GM19452 (cell line): Measurements from ENCODE around the gene ITPR1.

Experiments used
- ATAC-seq: cut with Tn5 transposase; IDR thresholded peaks from one replicate; pipeline ENCODE4 v1.9.1; 2021; ENCODE audit not compliant: unreplicated experiment

ITPR1 gene

DNA sequence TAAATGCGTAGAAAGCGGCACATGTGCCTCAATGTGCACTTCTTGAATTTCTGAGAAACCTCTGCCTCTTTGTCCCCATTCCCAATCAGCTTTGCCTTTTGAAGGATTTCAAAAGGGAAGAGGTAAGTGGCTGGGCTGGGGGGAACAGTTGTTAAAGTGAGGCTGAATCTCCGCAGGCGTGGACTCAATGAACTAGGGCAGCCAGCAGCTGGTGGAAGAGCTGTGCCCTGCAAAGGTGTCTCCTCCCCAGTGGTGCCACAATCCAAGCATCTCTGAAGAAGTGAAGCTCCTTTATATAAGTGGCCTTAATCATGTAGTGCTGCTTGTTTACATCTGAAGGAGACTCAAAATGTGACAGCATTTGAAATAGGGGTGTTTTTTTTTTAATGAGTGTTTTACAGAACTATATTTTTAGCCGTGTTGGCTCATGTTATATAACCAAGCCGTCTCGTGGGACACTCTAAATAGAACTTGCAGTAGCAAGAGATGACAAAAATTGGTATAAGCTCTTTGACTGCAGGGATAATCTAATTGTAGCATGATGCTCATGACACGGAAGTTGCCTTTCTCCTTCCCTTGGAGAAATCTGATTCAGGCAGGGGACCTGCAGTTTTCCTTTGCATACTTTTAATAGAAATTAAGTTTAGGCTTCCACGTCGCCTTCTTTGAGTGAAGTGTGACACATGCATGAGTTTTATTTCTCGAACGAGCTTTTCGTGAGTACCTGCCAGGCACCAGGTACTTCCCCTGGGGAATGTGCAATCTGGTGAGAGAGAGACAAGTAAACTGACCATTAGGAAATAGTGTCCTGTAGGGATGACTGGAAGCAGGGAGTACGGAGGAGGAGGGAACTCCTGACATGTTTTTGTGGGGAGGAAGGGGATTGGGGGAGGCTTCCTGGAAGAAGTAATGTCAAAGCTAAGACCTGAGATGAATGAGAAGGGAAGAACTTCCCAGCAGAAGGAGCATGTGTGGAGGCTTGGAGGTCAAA lies 306.4 kb downstream of the ITPR1 start:
- no peak for ATAC-seq

DNA sequence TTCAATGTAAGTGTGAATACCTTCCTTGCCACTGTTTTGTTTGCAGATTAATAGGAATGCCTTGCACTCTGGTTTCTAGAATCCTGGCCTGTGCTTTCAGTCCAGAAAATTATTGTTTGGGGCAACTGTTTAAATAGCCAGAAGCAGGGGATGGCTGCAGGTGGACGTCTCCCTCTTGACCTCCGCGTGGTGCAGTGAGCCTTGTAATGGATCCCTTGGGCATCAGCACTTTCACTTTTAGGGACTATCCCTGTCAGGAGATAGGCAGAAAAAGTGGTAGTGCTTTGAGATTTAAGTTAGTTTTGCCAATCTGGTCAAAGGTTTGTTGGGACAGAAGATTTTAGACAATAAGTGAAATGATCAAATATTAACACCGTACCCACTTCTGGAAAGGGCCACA lies 307.4 kb downstream of the ITPR1 start:
- ATAC-seq, result no peak

DNA sequence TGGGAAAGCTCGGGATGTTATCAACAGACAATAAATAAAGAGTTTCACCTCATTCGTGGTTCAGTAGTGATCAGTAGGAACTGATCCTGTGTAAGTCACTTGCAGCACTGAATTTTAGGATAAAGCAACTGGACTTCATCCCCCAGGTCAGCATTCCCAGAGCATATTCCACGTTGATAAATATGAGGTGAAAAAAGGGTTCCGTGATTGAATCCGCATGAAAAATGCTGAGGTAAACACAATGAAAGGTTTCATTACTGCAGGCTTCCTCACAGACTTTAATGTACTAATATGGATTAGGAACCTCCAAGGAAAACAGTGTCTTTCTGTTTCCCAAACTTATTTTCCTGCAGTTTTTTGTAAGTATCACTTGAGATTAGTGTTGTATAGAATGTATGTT lies 308.7 kb downstream of the ITPR1 start:
- ATAC-seq, result no peak

DNA sequence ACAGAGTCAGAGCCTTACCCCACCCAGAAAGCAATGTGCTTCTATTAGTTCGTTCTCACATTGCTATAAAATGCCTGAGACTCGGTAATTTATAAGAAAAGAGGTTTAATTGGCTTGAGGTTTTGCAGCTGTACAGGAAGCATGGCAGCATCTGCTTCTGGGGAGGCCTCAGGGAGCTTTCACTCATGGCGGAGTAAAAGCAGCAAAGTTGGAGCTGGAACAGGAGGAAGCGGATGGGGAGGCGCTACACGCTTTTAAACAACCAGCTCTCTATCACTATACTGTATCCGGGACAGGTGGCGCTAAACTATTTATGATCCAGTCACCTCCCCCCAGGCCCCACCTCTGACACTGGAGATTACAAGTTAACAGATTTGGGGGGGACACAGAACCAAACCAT lies 309.8 kb downstream of the ITPR1 start:
- ATAC-seq, result no peak

DNA sequence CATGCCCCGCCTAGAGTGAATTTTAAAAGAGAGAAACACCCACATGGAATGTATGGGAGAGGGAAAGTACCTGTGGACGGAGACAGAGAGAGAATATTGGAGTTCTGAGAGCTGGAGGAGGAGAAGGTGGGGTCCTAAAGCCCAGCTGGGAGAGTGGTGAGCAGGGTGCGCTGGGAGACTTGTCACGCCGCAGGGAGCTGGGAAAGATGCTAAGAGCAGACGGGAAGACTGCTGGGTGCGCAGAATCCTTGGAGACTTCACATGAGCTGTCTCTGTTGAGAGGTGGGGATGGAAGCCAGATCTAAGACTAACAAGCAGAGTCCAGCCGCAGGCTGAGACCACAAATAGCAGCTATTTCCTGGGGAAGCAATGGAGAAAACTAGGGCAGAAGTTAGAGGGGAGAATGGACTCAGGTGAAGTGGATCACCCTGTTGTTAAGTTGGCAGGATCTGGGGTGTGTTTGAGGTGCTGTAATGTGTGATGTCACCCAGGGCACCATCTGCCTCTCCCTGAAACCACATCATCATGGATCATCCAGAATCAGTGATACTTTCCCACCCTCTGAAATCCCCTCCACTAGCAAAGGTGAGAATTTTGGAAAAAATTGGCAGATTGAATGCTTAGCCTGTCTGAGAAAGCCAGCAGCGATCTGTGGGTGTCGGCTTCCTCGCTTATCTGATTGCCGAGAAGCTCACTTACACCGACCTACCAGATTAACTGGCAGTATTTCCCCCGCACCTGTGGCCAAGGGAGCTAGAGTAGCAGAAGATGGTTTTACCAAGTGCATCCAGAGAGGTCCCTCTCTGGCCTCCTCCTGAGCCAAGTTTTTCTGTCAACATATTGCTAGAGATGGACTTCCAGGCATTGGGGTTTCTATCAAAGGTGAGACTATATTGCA lies 311.3 kb downstream of the ITPR1 start:
- no peak for ATAC-seq

DNA sequence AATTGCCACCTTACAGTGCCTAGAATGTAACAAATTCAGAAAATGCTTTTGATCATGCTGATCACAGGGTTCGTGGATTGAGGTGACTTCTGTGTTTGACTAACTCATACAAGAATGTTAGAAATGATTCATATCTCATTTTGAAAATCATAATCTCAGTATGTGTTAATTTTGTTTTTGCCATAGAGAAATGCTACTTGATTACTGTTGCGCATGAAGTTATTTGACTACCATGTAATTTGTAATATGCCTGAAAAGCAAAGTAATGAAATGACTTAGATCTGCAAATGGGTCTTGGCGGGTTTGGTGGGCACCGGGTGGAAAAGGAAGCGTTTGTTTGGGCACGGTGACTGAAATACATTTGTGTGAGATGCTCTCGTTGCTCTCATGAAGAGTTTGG lies 312.5 kb downstream of the ITPR1 start:
- no peak for ATAC-seq

DNA sequence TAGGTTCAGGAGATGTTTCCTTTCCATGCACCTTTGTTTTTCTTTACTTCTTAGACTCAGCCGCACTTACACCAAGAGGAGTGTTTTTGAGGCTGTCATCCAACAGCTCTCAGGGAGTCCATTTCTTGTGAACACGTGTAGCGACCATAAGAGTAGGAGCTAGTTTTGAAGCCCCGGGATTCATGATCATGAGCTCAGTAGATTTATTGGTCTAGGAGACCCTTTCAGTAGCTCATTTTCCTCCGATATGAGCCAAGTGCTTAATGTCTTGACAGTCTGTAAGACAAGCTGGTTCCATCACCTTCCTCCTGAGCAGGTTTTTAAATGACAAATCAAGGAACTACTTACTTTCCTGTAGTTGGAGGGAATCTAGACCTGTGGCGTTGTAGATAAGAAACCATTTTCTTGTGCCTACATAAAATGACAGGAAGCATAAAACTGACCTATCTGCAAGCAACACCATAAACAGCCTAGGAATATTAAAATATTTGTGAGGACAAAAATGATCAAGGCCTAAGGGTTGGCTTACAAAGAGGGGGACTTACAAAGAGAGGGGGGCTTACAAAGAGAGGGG lies 313.5 kb downstream of the ITPR1 start:
- ATAC-seq, result no peak

DNA sequence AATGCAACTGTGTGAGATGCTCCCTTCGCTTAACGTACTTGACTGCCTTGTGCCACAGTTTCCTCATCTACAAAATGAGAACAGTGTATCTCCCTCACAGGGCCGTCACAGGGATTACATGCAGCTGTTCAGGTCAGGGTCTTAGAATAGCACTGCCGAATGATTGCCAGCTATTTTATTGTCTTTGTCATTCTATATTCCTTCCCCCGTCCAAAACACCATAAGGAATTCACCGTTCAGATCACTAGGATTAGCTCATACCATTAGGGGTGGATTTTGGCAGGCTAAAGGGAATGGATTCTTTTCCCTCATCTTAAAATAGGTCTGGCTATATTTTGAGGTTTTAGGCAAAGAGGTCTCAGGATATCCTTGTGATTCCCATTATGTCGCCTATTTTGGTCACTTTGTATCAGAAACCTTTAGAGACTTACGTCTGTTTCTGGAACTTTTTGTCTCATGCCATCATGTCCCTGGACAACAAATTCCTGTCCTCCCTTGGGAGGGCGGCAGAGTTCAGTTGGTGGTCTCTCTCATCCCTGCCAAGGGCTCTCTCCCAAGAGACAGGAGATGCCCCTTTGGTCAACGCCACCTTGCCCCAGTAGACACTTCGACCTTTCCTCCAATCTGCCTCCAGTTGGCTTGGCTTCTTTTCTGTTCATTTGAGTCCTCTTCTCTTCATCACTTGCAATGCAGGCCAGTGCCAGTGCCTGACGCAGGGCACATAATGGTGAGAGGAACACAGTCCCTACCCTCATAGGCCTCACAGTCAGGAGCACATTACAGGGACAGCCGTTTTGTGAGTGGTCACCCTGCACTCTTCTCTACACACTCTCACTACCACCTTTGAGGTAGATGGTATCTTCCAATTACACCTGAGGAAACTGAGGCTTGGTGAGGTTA lies 314.5 kb downstream of the ITPR1 start:
- ATAC-seq, result no peak

DNA sequence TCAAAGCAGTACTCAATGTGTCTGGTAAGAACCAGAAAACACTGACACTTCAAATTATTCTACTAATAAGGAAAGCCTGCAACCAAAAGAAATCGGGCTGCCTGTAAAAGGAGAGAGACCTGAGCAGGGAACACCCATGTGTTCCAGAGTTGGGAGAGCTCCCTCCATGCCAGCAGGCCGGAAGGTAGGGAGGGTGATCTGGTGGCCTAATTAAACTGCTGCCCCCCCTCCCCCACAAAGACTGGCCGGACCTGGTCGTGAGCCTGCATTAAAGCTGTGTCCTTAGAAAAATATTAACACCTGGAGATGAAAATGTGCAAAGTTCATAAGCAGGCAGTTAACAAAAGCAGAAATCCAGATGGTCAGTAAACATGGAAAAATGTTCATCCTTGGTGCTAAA lies 315.5 kb downstream of the ITPR1 start:
- no peak for ATAC-seq

DNA sequence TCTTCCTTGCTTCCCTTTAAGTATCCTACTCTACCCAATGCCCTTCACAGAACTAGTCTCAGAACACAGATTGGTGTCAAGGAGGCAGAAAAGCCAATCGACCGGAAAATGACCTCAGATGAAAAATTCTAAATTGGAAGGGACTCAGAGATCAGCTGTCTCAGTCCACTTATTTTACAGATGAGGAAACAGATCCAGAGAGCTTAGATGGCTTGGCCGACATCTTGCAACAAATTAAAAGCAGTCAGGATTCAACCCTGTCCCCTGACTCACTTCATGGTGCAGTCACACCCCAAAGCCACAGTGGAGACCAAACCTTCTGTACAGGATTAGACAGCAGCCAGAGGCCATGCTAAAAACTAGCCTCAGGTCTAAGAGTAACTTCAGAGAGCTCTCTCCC lies 316.8 kb downstream of the ITPR1 start:
- ATAC-seq, result no peak

DNA sequence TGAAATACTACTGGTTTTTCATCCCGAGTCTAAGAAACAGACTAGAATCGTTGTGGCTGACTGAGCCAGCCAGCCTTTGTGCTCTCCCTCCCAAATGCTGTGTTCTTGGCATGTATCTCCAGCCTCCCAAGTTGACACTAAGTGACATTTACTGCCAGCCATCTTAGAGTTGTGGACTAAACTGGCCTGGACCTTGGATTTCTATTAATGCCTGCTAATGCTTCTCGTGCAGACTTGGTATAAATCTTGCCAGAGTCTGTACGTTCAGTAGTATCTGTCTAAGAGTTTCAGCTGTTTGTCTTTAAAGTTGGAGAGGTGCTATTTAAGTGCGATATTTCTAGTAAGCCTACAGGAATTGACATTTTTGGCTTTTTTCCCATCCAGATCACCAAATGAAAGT lies 319.4 kb downstream of the ITPR1 start:
- no peak for ATAC-seq

DNA sequence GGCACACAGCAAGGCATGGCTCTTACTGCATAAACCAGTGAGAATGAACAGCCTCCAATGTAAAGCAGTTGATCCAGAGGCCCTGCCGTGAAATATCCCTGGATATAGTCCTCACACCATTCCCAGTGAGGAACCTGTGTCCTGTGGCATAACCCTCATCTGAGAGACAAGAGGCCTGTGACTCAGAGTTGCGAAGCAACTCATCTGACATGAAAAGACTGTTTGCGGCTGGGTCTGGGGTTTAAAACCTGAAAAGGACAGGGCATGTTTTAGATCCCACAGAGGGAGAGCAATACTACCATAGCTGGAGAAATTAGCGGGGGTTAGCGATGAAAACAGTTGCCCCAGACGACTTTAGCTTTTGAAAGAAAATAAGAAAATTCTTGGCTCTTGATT lies 320.8 kb downstream of the ITPR1 start:
- ATAC-seq, result no peak

DNA sequence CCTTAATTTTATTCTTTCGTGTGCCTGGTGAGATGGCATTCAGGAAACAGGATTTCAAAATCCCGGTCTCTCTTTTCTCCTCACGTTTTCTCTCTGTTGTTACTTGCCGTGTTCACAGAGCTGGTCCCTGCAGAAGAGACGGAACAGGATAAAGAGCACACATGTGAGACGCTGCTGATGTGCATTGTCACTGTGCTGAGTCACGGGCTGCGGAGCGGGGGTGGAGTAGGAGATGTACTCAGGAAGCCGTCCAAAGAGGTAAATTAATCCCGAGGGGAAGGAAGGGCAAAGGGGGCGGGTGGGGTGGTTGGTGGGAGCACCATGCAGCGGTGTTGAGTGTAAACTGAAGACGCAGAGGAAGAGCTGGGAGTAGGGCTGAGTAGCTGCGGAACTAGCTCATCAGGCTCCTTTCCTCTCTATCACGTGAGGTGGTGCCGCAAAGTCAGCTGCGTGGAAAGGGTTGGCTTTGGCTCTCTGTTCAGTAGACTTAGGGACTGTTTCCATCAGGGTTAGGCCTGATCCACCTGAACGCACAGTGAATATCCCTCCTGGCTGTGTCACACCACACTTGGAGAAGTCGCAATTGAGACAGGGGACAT lies 321.3 kb downstream of the ITPR1 start:
- no peak for ATAC-seq

DNA sequence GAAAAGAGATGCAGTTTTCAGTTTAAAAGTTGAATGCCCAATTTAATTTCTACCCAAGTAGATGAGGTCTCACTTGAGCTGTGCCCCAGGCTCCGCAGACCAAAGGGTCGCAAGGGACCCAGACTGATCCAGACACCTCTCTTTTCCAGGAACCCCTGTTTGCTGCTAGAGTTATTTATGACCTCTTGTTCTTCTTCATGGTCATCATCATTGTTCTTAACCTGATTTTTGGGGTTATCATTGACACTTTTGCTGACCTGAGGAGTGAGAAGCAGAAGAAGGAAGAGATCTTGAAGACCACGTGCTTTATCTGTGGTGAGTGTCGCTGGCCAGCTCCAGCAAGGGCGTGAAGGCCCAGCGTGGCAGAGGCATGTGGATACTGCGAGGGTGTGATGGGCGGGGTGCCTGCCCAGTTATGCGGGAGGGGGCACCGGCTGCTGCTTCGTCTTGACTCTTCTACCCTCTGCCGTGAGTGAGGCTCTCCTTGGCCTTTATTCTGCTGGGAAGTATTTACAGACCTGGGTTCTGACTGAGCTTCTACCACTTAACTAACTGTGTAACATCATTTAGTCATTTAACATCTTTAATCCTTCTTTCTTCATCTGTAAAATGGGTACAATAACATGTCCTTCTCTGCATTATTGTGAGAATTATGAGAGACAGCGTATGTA lies 321.9 kb downstream of the ITPR1 start:
- no peak for ATAC-seq

DNA sequence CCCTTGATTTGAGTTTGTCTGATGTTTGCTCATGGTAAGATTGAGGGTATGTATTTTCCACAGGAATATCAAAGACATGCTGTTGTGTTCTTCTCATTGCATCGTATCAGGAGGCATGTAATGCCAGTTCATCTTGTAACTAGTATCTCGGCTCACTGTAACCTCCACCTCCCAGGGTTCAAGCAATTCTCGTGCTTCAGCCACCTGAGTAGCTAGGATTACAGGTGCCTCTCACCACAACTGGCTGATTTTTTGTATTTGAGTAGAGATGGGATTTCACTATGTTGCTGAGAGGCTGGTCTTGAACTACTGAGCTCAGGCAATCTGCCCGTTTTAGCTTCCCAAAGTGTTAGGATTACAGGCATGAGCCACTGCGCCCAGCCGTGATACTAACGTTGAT lies 323.2 kb downstream of the ITPR1 start:
- ATAC-seq, result no peak

DNA sequence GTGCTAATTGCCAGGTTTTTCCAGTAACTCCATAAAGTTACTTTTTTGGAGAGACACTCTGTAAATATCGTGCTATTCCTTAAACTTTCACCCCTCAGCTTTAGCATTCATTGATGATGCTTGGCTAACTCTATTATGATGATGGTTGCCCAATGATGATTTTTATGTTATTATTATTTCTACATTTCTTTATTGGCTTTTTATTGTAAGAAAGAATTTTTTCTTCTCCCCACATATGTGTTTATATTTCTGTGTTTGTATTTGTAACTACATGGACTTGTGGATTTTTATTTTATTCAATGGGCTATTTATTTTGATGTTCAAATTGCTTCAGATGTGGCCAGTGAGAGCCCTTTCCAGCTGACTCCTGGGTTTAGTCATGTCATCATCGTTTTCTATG lies 323.6 kb downstream of the ITPR1 start:
- ATAC-seq, result no peak

DNA sequence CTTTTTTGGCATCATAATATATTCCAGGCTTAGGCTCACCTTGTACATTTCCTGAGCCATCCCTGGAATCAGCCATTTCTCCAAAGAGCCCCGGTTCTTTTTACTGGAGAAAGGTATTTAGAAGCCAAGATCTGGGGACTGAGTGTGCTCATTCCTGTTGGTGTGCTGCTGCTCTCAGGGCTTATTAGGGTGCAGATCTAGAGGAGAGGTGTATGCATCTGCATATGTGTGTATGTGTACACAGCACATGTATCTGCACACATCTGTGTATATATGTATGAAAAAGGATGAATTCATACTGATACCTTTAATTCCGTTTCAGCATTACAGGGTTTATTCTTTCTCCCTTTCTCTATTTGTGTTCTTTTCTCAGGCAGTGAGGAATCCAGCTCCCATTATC lies 324.0 kb downstream of the ITPR1 start:
- no peak for ATAC-seq

DNA sequence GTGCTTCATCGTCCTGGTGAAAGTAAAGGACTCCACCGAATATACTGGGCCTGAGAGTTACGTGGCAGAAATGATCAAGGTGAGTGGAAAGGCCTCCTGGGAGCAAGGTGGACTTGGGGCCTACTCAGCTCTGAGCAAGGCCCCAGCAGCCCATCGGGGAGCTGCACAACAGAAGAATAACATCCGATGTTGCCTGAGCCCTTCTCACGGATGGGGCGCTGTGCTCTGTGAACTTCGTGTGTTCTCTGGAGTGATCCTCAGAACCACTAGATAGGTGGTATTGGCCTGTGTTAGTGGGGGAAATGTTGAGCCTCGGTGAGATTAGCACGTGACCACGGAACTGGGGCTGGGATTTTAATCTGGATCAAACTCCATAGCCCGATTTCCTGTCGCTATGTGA lies 325.0 kb downstream of the ITPR1 start:
- no peak for ATAC-seq

DNA sequence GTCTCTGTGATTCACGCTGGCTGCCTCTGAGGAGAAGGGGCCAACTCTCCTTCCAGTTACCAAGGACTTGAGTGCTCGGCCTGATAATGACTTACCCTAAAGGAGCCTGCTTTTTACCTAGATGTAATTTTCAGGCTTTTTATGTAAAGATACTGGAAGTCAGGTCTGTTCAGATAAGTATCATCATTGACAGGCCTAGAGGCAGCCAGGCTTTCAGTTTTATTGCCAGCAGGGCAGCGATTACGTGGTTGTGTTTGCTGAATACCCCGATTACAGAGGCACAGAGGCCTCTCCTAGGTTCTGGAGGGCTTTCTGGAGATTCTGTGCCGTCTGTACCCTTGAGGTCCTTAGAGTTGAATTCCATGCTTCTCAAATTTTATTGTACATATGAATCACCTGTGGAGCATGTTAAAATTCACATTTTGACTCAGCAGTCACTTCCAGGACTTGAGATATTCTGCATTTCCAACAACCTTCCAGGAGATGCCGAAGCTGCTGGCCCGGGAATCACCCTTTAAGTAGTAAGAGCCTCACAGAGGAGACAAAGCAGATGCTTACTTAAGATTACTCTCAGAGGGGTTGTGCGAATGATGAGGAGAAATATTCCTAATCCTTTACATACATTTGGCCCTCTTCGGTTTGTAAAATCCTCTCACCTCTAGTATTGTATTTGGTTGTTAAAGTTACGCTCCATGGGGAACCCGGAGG lies 326.0 kb downstream of the ITPR1 start:
- no peak for ATAC-seq
